VCaP (cell line): ENCODE data around the gene SLC1A3.

Experiments
- H3K27ac ChIP-seq: fragments of 450-650 bp; 2 replicates; pipeline ENCODE4 v1.5.1; 2017
- TF ChIP-seq, protein P1 (sequence below): fragments of 450-650 bp; conservative IDR thresholded peaks from 2 replicates; pipeline ENCODE4 v1.5.1; 2017; ENCODE audit warnings: mild to moderate bottlenecking, moderate library complexity

Gene SLC1A3

DNA sequence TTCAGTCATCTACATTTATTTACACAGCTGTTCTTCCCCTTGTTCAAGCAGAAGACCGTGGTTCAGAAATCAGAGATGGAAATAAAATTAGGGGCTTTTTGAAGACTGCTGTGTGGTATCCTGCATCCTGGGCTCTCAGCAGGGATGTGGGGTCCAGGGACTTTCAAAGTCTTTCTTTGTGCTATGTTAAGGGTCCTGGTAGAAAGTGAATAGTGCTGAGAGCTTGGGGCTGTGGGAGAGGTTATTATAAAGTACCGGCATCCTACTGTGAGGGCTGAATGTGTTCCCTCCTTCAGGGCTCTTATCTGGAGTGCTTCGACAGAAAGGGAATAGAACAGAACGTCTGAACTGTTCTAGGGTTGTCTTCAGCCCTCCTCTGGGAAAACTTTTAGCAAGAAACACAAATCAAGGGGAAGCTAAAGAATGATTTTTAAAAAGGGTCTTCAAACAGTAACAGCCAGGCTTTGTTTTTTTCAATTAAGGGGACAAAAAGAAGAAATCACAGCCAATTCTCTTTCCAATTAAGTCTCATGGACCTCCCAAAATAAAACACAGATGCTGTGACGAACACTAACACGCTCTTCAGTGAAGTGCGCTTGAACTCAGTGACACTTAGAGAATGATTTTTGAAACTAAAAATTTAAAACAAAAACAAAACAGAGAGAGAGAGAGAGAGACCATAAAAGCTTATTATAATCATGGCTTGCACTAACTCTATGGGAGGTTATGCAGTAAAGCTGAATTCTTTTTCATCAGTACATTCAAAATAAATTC, 15.7 kb upstream of the SLC1A3 start:
- no peak overlapping the region for H3K27ac ChIP-seq
- TF ChIP-seq, protein P1, sequence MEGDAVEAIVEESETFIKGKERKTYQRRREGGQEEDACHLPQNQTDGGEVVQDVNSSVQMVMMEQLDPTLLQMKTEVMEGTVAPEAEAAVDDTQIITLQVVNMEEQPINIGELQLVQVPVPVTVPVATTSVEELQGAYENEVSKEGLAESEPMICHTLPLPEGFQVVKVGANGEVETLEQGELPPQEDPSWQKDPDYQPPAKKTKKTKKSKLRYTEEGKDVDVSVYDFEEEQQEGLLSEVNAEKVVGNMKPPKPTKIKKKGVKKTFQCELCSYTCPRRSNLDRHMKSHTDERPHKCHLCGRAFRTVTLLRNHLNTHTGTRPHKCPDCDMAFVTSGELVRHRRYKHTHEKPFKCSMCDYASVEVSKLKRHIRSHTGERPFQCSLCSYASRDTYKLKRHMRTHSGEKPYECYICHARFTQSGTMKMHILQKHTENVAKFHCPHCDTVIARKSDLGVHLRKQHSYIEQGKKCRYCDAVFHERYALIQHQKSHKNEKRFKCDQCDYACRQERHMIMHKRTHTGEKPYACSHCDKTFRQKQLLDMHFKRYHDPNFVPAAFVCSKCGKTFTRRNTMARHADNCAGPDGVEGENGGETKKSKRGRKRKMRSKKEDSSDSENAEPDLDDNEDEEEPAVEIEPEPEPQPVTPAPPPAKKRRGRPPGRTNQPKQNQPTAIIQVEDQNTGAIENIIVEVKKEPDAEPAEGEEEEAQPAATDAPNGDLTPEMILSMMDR, result no peak

DNA sequence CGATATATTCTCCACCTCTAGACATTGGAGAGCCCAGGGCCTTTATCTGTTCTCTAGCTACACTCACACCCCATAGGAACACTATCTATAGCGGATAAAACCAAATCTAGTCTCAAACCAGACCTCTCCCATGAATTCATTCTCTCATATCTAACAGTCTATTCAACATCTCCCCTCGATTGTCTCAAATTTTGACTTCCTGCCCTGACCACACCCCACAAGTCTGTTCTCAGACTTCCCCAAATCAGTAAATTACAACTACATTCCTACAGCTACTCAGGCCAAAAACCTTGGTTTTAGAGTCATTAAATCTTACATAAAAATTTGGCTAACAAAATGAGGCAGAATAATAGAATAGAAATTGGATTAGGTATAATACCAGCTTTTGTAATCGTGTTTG, 12.5 kb upstream of the SLC1A3 start:
- H3K27ac ChIP-seq, result no peak overlapping the region
- TF ChIP-seq, protein P1, result no peak

DNA sequence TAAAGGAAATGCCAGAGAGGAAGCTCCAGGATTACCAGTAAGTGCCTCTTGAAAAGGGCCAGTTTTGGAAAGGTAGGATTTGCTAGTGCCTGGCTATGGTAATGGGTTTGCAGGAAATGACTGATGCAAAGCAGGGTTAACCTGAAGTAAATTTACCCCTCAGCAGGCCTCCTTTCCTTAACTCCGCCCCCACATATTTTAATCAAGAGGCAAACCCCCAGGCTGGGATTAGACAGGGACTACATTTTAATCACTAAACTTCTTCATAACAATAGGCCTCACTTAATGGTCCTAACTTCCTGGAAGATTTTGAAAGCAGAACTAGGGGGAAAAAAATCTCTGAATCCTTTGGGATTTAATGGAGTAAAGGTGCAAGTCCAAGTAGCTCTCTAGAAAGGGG, 10.2 kb upstream of the SLC1A3 start:
- TF ChIP-seq, protein P1, result no peak
- H3K27ac ChIP-seq, result no peak overlapping the region

DNA sequence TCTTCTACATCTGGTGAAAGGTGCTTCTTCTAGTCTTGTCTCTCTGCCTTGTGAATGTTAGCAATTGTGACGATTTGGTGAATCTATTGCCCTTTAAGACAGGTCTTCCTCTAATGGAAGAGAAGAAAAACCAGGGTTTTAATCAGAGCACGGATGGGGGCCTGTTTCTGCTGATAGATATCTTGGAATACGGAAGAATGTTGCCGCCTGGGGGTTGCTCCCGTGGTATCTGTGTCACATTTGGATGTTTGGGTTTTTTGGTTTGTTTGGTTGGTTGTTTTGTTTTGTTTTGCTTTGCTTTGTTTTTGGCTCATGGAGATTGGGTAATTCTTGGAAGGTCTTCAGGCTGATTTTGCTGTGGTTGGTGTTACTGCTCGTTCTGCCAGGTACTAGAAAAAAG, 9.7 kb upstream of the SLC1A3 start:
- H3K27ac ChIP-seq, result no peak overlapping the region
- TF ChIP-seq, protein P1, result no peak

DNA sequence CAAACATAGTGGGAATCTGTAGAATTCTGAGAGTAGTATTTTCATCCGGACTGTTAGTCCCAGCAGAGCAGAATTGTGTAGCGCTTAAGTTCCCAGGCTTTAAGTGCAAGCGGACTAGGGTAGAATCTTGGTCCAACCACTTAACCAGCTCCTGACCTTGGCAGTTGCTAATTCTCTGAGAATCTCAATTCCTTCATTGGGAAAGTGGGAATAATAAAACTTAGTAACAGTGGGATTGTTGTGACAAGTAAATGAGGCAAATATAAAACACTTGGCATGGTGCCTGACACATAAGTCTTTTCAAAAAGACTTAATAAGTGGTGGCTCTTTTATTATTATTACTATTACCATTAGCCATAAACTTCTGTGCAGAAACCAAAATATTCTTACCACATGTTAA, 8.4 kb upstream of the SLC1A3 start:
- TF ChIP-seq, protein P1, result no peak
- H3K27ac ChIP-seq, result no peak overlapping the region

DNA sequence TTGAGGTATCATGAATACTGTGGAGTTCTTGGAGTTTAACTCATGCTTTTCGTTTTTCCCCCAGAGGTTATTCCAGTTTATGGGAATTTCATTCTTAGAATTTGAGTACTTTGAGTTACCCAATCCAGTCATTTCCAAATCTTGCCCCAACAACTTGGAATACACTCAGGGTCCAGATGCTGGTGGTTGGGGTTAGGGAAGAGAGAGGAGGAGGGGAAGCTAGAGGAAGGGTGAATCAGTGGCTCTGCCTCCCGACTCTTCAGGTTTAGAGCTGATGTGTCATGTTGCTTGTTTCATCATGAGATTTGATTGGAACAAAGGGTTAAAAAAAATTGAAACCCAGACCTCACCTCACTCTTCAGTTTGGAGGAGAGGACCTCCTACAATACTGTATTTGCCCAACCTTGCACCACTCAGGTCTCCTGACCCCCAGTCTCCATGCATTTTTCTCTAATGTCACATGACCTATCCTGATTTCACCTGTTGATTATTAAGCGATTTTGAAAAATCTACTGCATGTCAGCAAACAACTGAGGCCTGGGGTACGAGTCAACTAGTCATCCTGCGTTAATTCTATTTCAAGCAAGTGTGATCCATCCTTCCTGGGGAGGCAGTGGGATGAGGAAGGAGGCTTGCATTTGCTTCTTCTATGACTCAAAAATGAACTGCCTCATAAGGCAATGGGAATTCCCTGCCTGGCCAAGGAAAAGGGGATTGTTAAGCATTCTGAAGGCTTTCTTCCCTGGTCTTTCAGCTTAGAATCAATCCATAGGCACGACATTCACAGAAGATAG, 6.2 kb upstream of the SLC1A3 start:
- H3K27ac ChIP-seq, result no peak overlapping the region
- TF ChIP-seq, protein P1, result no peak

DNA sequence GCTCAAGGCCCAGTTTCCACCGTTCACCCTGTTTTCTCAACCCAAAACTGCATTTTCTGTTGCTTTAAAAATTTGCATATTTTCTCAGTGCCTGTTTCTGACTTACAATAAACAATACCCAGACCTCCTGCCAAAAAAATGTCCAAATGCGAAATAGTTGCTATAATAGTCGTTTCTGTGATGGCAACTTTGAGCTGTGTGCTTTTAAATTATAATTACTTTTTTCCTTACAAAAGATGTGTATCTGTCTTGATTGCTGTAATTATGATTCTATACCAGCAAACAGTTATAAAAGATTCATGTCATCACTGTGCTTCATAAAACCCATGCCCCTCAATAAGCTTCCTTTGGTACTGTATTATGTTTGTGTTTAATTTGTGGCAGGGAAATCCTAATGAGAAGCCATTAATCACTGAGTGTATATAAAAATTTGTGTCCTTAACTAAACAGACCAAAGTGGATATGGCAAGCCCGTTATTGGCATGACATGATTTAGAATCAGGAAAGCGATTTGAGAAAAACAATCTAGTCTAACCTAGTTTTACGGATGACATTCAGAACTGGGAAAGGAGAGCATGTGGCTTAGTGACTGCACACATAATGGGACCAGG, 5.4 kb upstream of the SLC1A3 start:
- TF ChIP-seq, protein P1, result no peak
- no peak overlapping the region for H3K27ac ChIP-seq
